Thoracic aorta (tissue), 2 donors: Measurements from ENCODE around the gene LSP1. TPM values are rescaled to one million over a fixed set of nuclear protein-coding genes. Genes with fewer than 3 reads are reported as not detected.

Experiments
- ATAC-seq: fragments of 150-250 bp; one replicate; pipeline ENCODE4 v1.8.0; 2017; ENCODE audit warnings: low read depth; ENCODE audit not compliant: insufficient number of reproducible peaks, low FRiP score
- DNase-seq: peaks from one replicate; pipeline ENCODE4 v3.0.0-alpha.2; 2020; ENCODE audit warnings: low spot score
- H3K27ac ChIP-seq, 2 donors: fragments of 200-600 bp; sonication (generic); 1 replicate in 1 of 2; 2 replicates in 1 of 2; pipeline ENCODE4 v1.5.1; 2016; ENCODE audit warnings: mild to moderate bottlenecking in 2 of 2, moderate library complexity in 2 of 2
- H3K27me3 ChIP-seq: fragments of 200-600 bp; sonication (generic); replicated peaks from 2 replicates; pipeline ENCODE4 v1.6.0; 2016; ENCODE audit warnings: mild to moderate bottlenecking; ENCODE audit not compliant: insufficient read depth
- H3K36me3 ChIP-seq: fragments of 200-600 bp; sonication (generic); one replicate; pipeline ENCODE4 v1.5.1; 2016
- H3K4me1 ChIP-seq, 2 donors: fragments of 200-600 bp; sonication (generic); 1 replicate in 1 of 2; 2 replicates in 1 of 2; pipeline versions ENCODE4 v1.5.1 to v1.6.0; 2016; ENCODE audit warnings: low read depth in 2 of 2, mild to moderate bottlenecking in 1 of 2; ENCODE audit not compliant: control insufficient read depth in 1 of 2
- H3K4me3 ChIP-seq: fragments of 200-600 bp; sonication (generic); 2 replicates; pipeline ENCODE4 v1.5.1; 2016; ENCODE audit warnings: mild to moderate bottlenecking
- H3K9me3 ChIP-seq: fragments of 200-600 bp; sonication (generic); 2 replicates; pipeline ENCODE4 v1.5.1; 2016
- total RNA-seq, 2 donors: library from RNA; depleted of rRNA; stranded (reverse); fragments of >200 nt; gene quantifications; one replicate each; pipeline versions ENCODE4 v1.1.0 to v1.2.3, GENCODE V29; 2016
- TF ChIP-seq, protein P1 (sequence below): fragments of 200-600 bp; sonication (generic); IDR thresholded peaks from one replicate; pipeline ENCODE4 v1.5.1; 2019; ENCODE audit warnings: antibody characterized with exemption

LSP1 gene
- total RNA-seq, 2 donors from 2014 or later = 23.6 to 40.5 TPM

DNA sequence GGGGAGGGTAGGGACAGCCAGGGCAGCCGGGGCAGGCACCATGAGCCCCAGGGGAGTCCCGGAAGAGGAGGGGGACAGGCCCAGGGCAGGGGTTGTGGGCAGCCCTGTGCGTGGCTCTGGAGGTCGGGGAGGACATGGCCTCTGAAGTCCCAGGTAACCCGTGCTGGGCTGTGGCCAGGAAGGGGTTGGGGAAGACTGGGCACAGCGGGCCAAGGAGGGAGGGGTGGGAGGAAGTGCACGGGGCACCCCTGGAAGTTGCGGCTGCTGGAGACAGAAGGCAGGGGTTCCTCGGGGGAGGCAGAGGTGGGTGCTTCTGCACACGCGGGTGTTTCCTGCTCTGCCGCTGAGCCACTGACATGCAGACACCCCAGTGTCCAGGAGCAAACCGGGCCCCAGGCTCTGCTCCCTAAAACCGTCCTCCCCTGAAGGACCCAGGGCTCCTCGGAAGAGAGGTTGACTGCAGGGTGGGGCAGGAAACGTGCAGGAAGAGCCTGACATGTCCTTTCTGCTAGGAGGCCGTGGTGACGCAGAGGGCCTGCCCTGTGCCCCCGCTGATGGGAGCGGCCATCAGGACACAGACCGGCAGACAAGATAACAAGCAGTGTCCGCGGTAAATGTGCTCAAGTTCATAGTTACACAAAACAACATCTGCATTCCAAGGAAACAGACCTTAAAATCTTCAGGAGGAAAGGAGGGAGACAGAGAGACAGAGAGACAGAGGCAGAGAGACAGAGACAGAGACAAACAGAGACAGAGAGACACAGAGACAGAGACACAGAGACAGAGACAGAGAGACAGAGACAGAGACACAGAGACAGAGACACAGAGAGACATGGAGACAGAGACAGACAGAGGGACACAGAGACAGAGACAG lies 8.4 kb upstream of the LSP1 start:
- H3K4me1 ChIP-seq = no peaks in the 10 kb centered on the region
- H3K27me3 ChIP-seq = no peaks in the 10 kb centered on the region
- H3K9me3 ChIP-seq = no peaks in the 10 kb centered on the region
- no peak overlapping the region for H3K4me3 ChIP-seq
- no peak overlapping the region for H3K27ac ChIP-seq
- TF ChIP-seq, protein P1, sequence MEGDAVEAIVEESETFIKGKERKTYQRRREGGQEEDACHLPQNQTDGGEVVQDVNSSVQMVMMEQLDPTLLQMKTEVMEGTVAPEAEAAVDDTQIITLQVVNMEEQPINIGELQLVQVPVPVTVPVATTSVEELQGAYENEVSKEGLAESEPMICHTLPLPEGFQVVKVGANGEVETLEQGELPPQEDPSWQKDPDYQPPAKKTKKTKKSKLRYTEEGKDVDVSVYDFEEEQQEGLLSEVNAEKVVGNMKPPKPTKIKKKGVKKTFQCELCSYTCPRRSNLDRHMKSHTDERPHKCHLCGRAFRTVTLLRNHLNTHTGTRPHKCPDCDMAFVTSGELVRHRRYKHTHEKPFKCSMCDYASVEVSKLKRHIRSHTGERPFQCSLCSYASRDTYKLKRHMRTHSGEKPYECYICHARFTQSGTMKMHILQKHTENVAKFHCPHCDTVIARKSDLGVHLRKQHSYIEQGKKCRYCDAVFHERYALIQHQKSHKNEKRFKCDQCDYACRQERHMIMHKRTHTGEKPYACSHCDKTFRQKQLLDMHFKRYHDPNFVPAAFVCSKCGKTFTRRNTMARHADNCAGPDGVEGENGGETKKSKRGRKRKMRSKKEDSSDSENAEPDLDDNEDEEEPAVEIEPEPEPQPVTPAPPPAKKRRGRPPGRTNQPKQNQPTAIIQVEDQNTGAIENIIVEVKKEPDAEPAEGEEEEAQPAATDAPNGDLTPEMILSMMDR = no peak
- H3K36me3 ChIP-seq = no peaks in the 10 kb centered on the region
- DNase-seq (no peak), ATAC-seq (no peak)

DNA sequence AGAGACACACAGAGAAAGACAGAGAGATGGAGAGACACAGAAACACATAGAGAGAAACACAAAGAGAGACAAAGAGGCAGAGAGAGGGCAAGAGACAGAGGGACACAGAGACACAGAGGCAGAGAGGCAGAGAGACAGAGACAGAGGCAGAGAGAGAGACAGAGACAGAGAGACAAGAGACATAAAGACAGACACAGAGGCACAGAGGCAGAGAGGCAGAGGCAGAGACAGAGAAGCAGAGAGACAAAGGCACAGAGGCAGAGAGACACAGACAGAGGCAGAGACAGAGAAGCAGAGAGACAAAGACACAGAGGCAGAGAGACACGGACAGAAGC lies 7.8 kb upstream of the LSP1 start:
- H3K27ac ChIP-seq = no peak overlapping the region

DNA sequence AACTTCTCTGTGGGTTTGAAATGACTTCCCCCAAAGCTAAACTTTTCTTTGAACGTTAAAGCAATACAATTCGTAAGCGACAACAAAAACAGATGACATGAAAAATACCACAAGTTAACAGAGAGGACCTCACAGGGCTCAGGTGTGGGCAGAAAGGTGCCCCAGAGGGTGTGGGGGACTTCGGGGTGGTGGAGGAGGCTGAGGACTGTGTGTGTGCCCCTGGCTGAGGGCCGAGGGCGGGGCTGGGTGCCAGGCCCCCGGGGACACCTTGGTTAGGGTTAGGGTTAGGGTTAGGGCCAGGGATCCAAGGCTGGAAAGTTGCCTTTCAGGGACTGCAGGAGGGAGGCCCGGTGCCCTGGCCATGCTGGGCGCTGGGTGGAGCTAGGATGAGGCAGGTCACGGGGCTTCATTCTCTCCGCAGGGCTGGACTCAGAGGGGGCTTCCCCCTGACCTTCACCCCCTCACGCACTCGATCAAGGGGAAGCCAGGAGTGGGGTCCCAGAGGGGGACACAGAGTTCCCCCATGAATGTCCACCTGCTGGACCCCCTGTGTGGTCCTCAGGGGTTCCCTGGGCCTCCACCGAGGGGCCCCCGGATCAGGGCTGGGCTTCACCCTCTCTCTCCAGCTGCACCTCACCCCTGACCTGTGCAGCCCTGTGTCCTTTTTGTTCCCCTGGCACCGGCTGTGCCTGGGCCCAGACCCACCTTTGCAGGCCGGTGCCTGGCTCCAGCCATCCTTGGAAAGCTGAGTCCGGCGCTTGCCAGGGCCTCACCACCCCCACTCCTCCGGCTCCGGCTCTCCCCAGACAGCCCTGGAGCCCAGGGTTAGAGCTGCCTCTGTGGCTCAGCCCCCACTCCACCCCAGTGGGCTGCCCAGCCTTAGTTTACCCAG lies 7.1 kb upstream of the LSP1 start:
- Histone ChIP-seq H3K27me3 (no peaks in the 10 kb centered on the region), H3K9me3 (no peaks in the 10 kb centered on the region), H3K4me1 (no peaks in the 10 kb centered on the region), H3K4me3 (no peak overlapping the region), H3K27ac (no peak overlapping the region), H3K36me3 (no peaks in the 10 kb centered on the region)
- TF ChIP-seq, protein P1 = no peak
- ATAC-seq (no peak), DNase-seq (no peak)

More for the DNA sequence above, 7.8 kb upstream of the LSP1 start:
- H3K9me3 ChIP-seq = no peaks in the 10 kb centered on the region
- H3K27me3 ChIP-seq = no peaks in the 10 kb centered on the region
- H3K36me3 ChIP-seq = no peaks in the 10 kb centered on the region
- TF ChIP-seq, protein P1 = no peak
- H3K4me1 ChIP-seq = no peaks in the 10 kb centered on the region
- DNase-seq = no peak
- no peak for ATAC-seq
- no peak overlapping the region for H3K4me3 ChIP-seq

DNA sequence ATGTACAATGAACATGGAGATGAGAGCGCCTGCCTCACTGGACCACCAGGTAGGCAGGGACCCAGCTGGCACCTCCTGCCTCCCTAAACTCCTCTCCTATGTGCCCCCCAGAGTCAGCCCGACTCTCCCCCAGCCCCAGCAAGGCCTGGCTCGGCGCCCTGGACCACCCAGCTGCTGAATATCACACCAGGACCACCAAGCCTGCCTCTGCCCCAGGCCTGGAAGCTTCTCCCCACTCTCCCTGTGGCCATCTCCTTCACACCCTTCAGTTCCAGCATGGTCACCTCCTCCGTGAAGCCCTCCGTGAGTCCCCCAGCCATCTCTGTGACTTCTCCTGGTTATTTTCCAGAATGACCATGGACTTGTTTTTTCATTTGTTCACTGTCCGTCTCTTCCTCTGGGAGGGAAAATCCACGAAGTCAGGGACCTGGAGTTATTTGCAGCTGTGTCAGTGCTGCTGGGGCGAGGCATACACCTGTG lies 6.4 kb upstream of the LSP1 start:
- no peak overlapping the region for H3K27ac ChIP-seq
- DNase-seq = no peak
- TF ChIP-seq, protein P1 = no peak

More for the DNA sequence above, 6.4 kb upstream of the LSP1 start:
- Histone ChIP-seq H3K4me1 (peaks cover 0 to 4% of the 10 kb centered on the region in 2 donors), H3K36me3 (no peaks in the 10 kb centered on the region), H3K4me3 (no peak overlapping the region), H3K9me3 (no peaks in the 10 kb centered on the region), H3K27me3 (no peaks in the 10 kb centered on the region)
- ATAC-seq = no peak
